Bronchial epithelial cell (primary cell): ENCODE results near the gene FAT2. TPM values are rescaled to one million over a fixed set of nuclear protein-coding genes. Genes with fewer than 3 reads are reported as not detected.

Experiments
- DNase-seq: peaks from one replicate; pipeline ENCODE4 v3.0.0-alpha.2; 2010; ENCODE audit warnings: low read depth
- FAIRE-seq: peaks from 2 replicates; lab custom pipeline; 2011; peaks lifted over from hg19 to GRCh38; lab: Jason Lieb, UNC
- H3K27me3 ChIP-seq: 2 replicates; pipeline ENCODE4 v1.5.1; 2011; ENCODE audit warnings: low read length; ENCODE audit not compliant: control insufficient read depth, insufficient read depth
- H3K36me3 ChIP-seq: 2 replicates; pipeline ENCODE4 v1.5.1; 2011; ENCODE audit warnings: low read length; ENCODE audit not compliant: control insufficient read depth, insufficient read depth
- H3K4me3 ChIP-seq: 2 replicates; pipeline ENCODE4 v1.5.1; 2011; ENCODE audit warnings: mild to moderate bottlenecking, low read depth, low read length, control low read depth
- total RNA-seq: library from RNA; depleted of rRNA; stranded (reverse); fragments of >200 nt; gene quantifications from 2 replicates; pipeline ENCODE4 v1.2.1, GENCODE V29; 2014
- TF ChIP-seq, protein P1 (sequence below): IDR thresholded peaks from 2 replicates; pipeline ENCODE4 v1.5.1; 2011; ENCODE audit warnings: mild to moderate bottlenecking, moderate library complexity, low read length, control low read depth, inconsistent platforms; ENCODE audit not compliant: insufficient read depth, severe bottlenecking

FAT2 gene
- total RNA-seq, 1 donor from 2014 or later: 34.2 TPM

DNA sequence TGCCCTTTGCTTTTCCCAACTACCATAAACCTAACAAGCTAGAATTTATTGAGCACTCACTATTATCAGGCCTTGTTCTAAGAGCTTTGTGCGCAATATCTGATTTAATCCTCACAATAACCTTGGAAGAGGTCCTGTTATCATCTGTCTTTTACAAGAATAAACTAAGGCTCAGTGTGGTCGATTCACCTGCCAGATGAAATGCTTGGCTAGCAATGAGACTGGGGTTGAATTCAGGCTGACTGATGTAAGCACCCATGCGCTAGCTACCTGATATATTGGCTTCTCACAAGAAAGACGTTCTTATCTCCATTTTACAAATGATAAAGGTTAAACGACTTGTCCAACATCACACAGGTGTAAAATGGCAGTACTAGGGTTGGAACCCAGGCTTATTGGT lies 37.4 kb downstream of the FAT2 start:
- DNase-seq: no peak
- Histone ChIP-seq H3K27me3 (no peaks in the 10 kb centered on the region), H3K36me3 (peaks cover 55% of the 10 kb centered on the region), H3K4me3 (no peak overlapping the region)
- TF ChIP-seq, protein P1, sequence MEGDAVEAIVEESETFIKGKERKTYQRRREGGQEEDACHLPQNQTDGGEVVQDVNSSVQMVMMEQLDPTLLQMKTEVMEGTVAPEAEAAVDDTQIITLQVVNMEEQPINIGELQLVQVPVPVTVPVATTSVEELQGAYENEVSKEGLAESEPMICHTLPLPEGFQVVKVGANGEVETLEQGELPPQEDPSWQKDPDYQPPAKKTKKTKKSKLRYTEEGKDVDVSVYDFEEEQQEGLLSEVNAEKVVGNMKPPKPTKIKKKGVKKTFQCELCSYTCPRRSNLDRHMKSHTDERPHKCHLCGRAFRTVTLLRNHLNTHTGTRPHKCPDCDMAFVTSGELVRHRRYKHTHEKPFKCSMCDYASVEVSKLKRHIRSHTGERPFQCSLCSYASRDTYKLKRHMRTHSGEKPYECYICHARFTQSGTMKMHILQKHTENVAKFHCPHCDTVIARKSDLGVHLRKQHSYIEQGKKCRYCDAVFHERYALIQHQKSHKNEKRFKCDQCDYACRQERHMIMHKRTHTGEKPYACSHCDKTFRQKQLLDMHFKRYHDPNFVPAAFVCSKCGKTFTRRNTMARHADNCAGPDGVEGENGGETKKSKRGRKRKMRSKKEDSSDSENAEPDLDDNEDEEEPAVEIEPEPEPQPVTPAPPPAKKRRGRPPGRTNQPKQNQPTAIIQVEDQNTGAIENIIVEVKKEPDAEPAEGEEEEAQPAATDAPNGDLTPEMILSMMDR: no peak
- FAIRE-seq: no peak

DNA sequence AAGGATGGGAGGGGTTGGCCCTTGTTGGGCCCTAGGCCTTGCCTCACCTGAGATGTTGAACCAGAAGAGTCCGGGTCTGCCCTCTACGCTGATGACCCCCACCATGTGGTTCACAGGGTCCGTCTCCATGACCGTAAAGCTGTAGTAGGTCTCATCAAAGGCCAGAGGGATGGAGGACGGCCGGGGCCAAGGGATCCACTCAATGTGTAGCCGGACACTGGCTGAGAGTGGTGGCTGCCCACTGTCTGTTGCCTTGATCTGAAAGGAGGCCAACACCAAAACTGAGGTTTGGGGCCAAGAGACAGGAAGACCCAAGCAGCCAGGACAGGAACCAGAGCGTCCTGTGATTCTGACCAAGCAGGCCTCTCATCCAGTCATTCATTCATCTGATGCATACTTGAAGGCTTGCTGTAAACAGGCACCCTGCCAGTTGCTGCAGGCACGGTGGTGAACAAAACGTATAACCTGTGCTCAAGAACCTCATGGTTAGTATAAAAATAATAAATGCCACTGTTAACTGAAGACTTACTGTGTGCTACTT lies 37.9 kb downstream of the FAT2 start:
- no peak for FAIRE-seq
- no peaks in the 10 kb centered on the region for H3K27me3 ChIP-seq
- H3K36me3 ChIP-seq: peaks cover 52% of the 10 kb centered on the region
- DNase-seq: no peak
- no peak overlapping the region for H3K4me3 ChIP-seq
- TF ChIP-seq, protein P1: no peak

DNA sequence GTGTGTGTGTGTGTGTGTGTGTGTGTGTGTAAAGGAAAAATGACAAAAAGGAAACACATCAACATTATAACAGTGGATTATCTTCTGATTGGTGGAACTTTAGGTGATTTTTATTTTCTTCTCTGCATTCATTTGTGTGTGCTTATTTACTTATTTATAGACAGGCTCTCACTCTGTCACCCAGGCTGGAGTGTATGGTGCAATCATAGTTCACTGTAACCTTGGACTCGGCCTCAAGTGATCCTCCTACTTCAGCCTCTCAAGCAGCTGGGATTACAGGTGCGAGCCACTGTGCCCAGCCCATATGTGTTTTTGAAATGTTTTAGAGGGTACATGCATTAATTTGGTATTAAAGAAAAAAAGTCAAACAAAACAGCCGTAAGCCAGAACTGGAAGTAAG lies 39.1 kb downstream of the FAT2 start:
- TF ChIP-seq, protein P1: no peak
- FAIRE-seq (no peak), DNase-seq (no peak)
- H3K36me3 ChIP-seq: peaks cover 43% of the 10 kb centered on the region
- no peaks in the 10 kb centered on the region for H3K27me3 ChIP-seq
- no peak overlapping the region for H3K4me3 ChIP-seq

DNA sequence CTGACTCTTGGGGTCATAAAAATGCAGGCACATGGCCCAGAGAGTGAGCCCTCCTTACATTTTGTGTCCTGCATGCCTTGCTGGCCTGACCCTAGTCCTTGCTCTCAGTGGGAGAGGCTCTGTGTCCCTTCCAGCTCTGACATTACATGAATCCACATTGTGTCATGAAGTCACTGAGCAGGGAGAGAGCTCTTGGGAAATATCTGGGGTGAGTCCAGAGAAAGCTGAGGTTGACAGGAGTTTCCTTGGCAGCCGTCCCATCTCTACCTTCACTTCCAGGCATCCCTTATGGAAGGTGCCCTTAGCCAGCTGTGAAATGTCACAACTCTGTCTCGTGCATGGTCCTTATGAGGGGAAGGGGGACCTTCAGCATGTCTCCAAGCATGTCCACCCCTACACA lies 41.0 kb downstream of the FAT2 start:
- H3K4me3 ChIP-seq: no peak overlapping the region
- DNase-seq (no peak), FAIRE-seq (peak; percentile 97)
- peaks cover 40% of the 10 kb centered on the region for H3K36me3 ChIP-seq
- H3K27me3 ChIP-seq: no peaks in the 10 kb centered on the region
- TF ChIP-seq, protein P1: no peak

DNA sequence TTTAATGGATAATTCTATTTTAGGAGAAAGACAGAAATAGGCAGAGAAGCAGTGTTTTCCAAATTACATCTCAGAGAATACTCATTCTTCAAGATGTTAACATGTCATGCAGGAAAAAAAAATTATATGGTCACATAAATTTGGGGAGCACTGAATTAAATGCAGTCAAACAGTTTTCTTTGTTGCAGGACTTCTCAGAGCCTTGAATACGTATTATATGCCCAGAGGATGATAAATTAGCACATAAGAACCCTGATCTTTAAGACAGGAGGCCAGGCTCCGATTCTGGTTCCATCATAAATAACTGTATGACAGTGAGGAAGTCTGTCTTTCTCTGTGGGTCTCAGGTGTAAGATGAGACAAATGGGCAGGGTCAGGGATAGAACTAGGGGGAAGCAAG lies 41.4 kb downstream of the FAT2 start:
- FAIRE-seq (no peak), DNase-seq (no peak)
- H3K27me3 ChIP-seq: no peaks in the 10 kb centered on the region
- H3K36me3 ChIP-seq: peaks cover 44% of the 10 kb centered on the region
- H3K4me3 ChIP-seq: no peak overlapping the region
- TF ChIP-seq, protein P1: no peak

DNA sequence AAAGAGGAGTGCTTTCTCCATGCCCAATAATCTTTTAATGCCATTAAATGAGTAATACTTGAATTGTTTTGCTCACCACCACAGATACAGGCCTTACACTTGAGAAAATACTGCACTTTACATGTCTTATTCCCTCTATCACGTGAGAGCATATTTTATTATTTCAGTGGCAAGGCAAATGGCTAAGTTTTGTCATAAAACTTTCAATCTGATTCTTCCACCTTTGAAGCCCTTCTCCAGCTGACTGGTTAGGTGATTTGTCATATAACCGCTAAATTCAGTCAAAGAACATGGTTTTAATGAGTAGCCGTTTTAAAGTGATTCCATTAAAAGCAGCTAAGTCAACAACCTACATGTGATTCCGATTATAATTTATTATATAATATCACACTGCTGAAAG lies 43.8 kb downstream of the FAT2 start:
- Histone ChIP-seq H3K36me3 (peaks cover 47% of the 10 kb centered on the region), H3K27me3 (no peaks in the 10 kb centered on the region), H3K4me3 (no peak overlapping the region)
- FAIRE-seq (no peak), DNase-seq (no peak)
- TF ChIP-seq, protein P1: no peak
